Skeletal muscle cell (primary cell): Measurements from ENCODE around the gene CCDC106.

ENCODE experiments used
- DNase-seq: peaks from one replicate; pipeline ENCODE4 v3.0.0-alpha.2; 2010; ENCODE audit warnings: low read depth
- H3K4me3 ChIP-seq: 2 replicates; pipeline ENCODE4 v1.5.1; 2011; ENCODE audit warnings: low read depth, mild to moderate bottlenecking, control low read depth, low read length, moderate library complexity

The CCDC106 gene

GRCh38 chr19:55660991-55661390 lies 13.0 kb downstream of the CCDC106 start:
- no peak for DNase-seq
- H3K4me3 ChIP-seq: no peak overlapping the region

GRCh38 chr19:55661826-55662225 lies 13.8 kb downstream of the CCDC106 start:
- no peak for DNase-seq
- H3K4me3 ChIP-seq: no peak overlapping the region

GRCh38 chr19:55663846-55664536 lies 16.0 kb downstream of the CCDC106 start:
- no peak overlapping the region for H3K4me3 ChIP-seq
- no peak for DNase-seq

- DNase-seq: no peak
- no peak overlapping the region for H3K4me3 ChIP-seq
These were observed 18.5 kb downstream of the CCDC106 start for GRCh38 chr19:55666343-55667005.

- H3K4me3 ChIP-seq: no peak overlapping the region
- no peak for DNase-seq
These were observed 19.0 kb downstream of the CCDC106 start for GRCh38 chr19:55667006-55667381.

- no peak for DNase-seq
- no peak overlapping the region for H3K4me3 ChIP-seq
These were observed 19.5 kb downstream of the CCDC106 start for GRCh38 chr19:55667511-55667910.

GRCh38 chr19:55667958-55668357 lies 19.9 kb downstream of the CCDC106 start:
- no peak for DNase-seq
- H3K4me3 ChIP-seq: no peak overlapping the region

GRCh38 chr19:55668603-55669348 lies 20.8 kb downstream of the CCDC106 start:
- no peak overlapping the region for H3K4me3 ChIP-seq
- no peak for DNase-seq

- no peak for DNase-seq
- H3K4me3 ChIP-seq: no peak overlapping the region
These were observed 21.6 kb downstream of the CCDC106 start for GRCh38 chr19:55669418-55670279.

- no peak overlapping the region for H3K4me3 ChIP-seq
- DNase-seq: no peak
These were observed 22.5 kb downstream of the CCDC106 start for GRCh38 chr19:55670280-55671053.

- no peak overlapping the region for H3K4me3 ChIP-seq
- no peak for DNase-seq
These were observed 23.0 kb downstream of the CCDC106 start for GRCh38 chr19:55671054-55671378.

- no peak for DNase-seq
- H3K4me3 ChIP-seq: no peak overlapping the region
These were observed 24.4 kb downstream of the CCDC106 start for GRCh38 chr19:55672418-55672817.

- no peak for DNase-seq
- no peak overlapping the region for H3K4me3 ChIP-seq
These were observed 25.5 kb downstream of the CCDC106 start for GRCh38 chr19:55673465-55673864.

- H3K4me3 ChIP-seq: no peak overlapping the region
- DNase-seq: no peak
These were observed 25.9 kb downstream of the CCDC106 start for GRCh38 chr19:55673889-55674288.

GRCh38 chr19:55674459-55674840 lies 26.4 kb downstream of the CCDC106 start:
- no peak for DNase-seq
- H3K4me3 ChIP-seq: peak overlapping the region; percentile 55

GRCh38 chr19:55674841-55675660 lies 27.0 kb downstream of the CCDC106 start, which contains the start of gene EPN1:
TSS of gene EPN1 (plus strand) at chr19:55675226. CDS start at chr19:55678628, 3,402 bp downstream.
- DNase-seq: peak; percentile 86
- peak within 1 kb of the TSS; percentile 55 for H3K4me3 ChIP-seq

GRCh38 chr19:55675661-55676354 lies 27.8 kb downstream of the CCDC106 start:
- H3K4me3 ChIP-seq: peak overlapping the region; percentile 55
- DNase-seq: no peak

- no peak for DNase-seq
- H3K4me3 ChIP-seq: peak overlapping the region; percentile 55
These were observed 28.4 kb downstream of the CCDC106 start for GRCh38 chr19:55676383-55676782.
